T-helper 2 cell treated with Interferon-gamma antibody and Interleukin-4, amounts not matched to agents 5 μg/mL and 100 μg/mL, for 36 hours (primary cell): ENCODE results near the gene ARSA.

ENCODE experiments used
- DNase-seq: peaks from one replicate; pipeline ENCODE4 v3.0.0; 2021; ENCODE audit warnings: low spot score
- H3K27ac Mint-ChIP-seq: one replicate; pipeline ENCODE4 v1.8.0; 2021; ENCODE audit warnings: mild to moderate bottlenecking, mixed read lengths
- H3K27me3 Mint-ChIP-seq: one replicate; pipeline ENCODE4 v1.8.0; 2021; ENCODE audit warnings: low read depth, mixed read lengths
- H3K36me3 Mint-ChIP-seq: one replicate; pipeline ENCODE4 v1.8.0; 2021; ENCODE audit warnings: low read depth, mixed read lengths
- H3K4me1 Mint-ChIP-seq: one replicate; pipeline ENCODE4 v1.8.0; 2021; ENCODE audit warnings: low read depth, mixed read lengths
- H3K4me3 Mint-ChIP-seq: one replicate; pipeline ENCODE4 v1.8.0; 2022; ENCODE audit warnings: mild to moderate bottlenecking, moderate library complexity, mixed read lengths
- H3K9me3 Mint-ChIP-seq: one replicate; pipeline ENCODE4 v1.8.0; 2021; ENCODE audit warnings: mixed read lengths

ARSA gene

DNA sequence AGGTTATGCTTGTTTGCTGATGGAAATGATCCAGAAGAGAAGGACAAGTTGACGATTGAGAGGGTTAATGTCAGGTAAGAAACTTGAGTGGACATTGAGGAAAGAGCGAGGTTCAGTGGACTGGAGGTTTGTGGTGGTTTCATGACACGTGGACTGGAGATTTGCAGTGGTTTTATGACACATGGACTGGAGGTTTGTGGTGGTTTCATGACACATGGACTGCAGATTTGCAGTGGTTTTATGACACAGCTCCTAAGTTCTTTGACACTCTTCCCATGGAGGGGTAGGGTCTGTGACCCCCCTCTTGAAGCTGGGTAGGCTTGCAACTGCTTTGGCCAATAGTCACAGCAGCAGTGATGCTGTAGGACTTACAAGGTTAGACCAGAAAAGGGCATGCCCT is 32.8 kb downstream of the ARSA start:
- DNase-seq: no peak
- Mint-ChIP-seq H3K4me1 (no peaks in the 10 kb centered on the region), H3K4me3 (no peak overlapping the region), H3K27ac (no peak overlapping the region), H3K27me3 (peaks cover 20% of the 10 kb centered on the region), H3K9me3 (no peaks in the 10 kb centered on the region), H3K36me3 (no peaks in the 10 kb centered on the region)

DNA sequence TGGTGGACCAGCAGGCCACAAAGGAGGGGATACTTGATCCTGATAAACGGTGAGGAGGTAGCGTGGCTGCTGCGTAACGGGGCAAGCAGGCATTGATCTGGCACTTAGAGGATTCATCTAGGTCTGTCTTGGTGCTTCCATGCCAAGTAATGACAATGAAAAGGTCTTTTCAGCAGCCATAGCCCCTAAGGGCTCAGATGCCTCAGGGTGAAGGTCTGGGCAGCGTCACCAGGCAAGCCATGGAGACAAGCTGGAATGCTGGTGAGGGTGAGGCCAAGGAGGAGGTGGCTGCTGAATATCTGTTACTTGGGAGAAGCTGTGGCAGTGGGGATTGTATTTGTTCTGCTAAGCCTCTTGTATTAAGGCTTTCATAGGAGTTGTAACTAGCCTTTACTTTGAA is 40.5 kb downstream of the ARSA start:
- no peaks in the 10 kb centered on the region for H3K36me3 Mint-ChIP-seq
- H3K27ac Mint-ChIP-seq: no peak overlapping the region
- peaks cover 7% of the 10 kb centered on the region for H3K4me1 Mint-ChIP-seq
- H3K4me3 Mint-ChIP-seq: no peak overlapping the region
- no peak for DNase-seq
- H3K27me3 Mint-ChIP-seq: peaks cover 4% of the 10 kb centered on the region
- H3K9me3 Mint-ChIP-seq: no peaks in the 10 kb centered on the region

GRCh38 chr22:50586416-50586815 is 41.5 kb downstream of the ARSA start:
- peaks cover 9% of the 10 kb centered on the region for H3K4me1 Mint-ChIP-seq
- H3K9me3 Mint-ChIP-seq: no peaks in the 10 kb centered on the region
- peaks cover 4% of the 10 kb centered on the region for H3K27me3 Mint-ChIP-seq
- H3K36me3 Mint-ChIP-seq: no peaks in the 10 kb centered on the region
- H3K4me3 Mint-ChIP-seq: no peak overlapping the region
- DNase-seq: no peak
- H3K27ac Mint-ChIP-seq: no peak overlapping the region

- DNase-seq: no peak
- Mint-ChIP-seq H3K4me1 (peaks cover 11% of the 10 kb centered on the region), H3K36me3 (no peaks in the 10 kb centered on the region), H3K4me3 (no peak overlapping the region), H3K27me3 (peaks cover 4% of the 10 kb centered on the region), H3K9me3 (no peaks in the 10 kb centered on the region), H3K27ac (no peak overlapping the region)
Observed at GRCh38 chr22:50585781-50586180, 42.2 kb downstream of the ARSA start.

GRCh38 chr22:50585238-50585637 is 42.7 kb downstream of the ARSA start:
- H3K4me1 Mint-ChIP-seq: peaks cover 11% of the 10 kb centered on the region
- H3K27me3 Mint-ChIP-seq: peaks cover under 1% of the 10 kb centered on the region
- H3K36me3 Mint-ChIP-seq: peaks cover 5% of the 10 kb centered on the region
- H3K4me3 Mint-ChIP-seq: no peak overlapping the region
- no peak overlapping the region for H3K27ac Mint-ChIP-seq
- no peaks in the 10 kb centered on the region for H3K9me3 Mint-ChIP-seq
- no peak for DNase-seq

- H3K27ac Mint-ChIP-seq: no peak overlapping the region
- DNase-seq: no peak
- H3K4me3 Mint-ChIP-seq: peak overlapping the region; percentile 90
- peaks cover 11% of the 10 kb centered on the region for H3K36me3 Mint-ChIP-seq
- H3K4me1 Mint-ChIP-seq: peaks cover 11% of the 10 kb centered on the region
- H3K9me3 Mint-ChIP-seq: no peaks in the 10 kb centered on the region
- no peaks in the 10 kb centered on the region for H3K27me3 Mint-ChIP-seq
Observed at GRCh38 chr22:50584106-50585096, 43.6 kb downstream of the ARSA start.

DNA sequence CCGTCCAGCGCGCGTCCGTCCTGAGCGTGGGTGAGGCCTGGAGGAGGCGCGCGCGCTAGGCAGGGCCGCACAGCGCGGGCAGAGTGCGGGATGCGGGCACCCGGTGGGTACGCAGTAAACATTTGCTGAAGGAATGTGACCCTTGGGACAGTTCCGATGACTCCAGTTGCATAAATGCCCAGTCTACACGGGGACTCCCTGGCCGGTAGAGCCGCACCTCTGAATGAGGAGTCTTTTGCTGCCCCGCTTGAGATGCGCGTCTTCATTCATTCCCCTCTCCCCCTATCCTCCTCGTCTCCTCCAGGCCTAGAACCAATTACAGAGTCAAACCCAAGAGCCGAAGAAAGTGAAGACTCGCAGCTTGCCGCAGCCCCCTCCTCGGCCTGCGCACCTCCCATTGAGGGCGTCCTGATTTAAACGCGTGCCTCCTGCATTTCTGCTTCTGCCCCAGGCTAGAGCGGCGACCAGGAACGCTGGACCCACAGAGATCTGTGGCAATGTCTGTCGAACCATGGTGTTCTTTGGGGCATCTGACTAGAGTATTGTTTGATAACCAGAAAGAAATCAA is 44.6 kb downstream of the ARSA start:
- Mint-ChIP-seq H3K36me3 (peaks cover 14% of the 10 kb centered on the region), H3K27ac (peak overlapping the region; percentile 74)
- DNase-seq: no peak

GRCh38 chr22:50582493-50583293 is 45.3 kb downstream of the ARSA start, which contains the start of gene CHKB:
TSS of gene CHKB (minus strand) at chr22:50582849. CDS start at chr22:50582781, 68 bp downstream.
- Mint-ChIP-seq H3K36me3 (peaks cover 14% of the 10 kb centered on the region), H3K27ac (peak within 1 kb of the TSS; percentile 96)
- peak; percentile 100 for DNase-seq

More for the DNA sequence above, 44.6 kb downstream of the ARSA start:
- H3K27me3 Mint-ChIP-seq: no peaks in the 10 kb centered on the region
- H3K4me1 Mint-ChIP-seq: peaks cover 11% of the 10 kb centered on the region
- no peaks in the 10 kb centered on the region for H3K9me3 Mint-ChIP-seq
- peak overlapping the region; percentile 90 for H3K4me3 Mint-ChIP-seq

GRCh38 chr22:50581950-50582492 is 45.9 kb downstream of the ARSA start:
- Mint-ChIP-seq H3K27me3 (no peaks in the 10 kb centered on the region), H3K36me3 (peaks cover 19% of the 10 kb centered on the region), H3K4me1 (peaks cover 14% of the 10 kb centered on the region), H3K27ac (peak overlapping the region; percentile 96), H3K9me3 (no peaks in the 10 kb centered on the region), H3K4me3 (peak overlapping the region; percentile 87)
- no peak for DNase-seq

More at GRCh38 chr22:50582493-50583293, 45.3 kb downstream of the ARSA start, which contains the start of gene CHKB:
- Mint-ChIP-seq H3K27me3 (no peaks in the 10 kb centered on the region), H3K4me1 (peaks cover 11% of the 10 kb centered on the region), H3K4me3 (peak within 1 kb of the TSS; percentile 90), H3K9me3 (no peaks in the 10 kb centered on the region)

- Mint-ChIP-seq H3K27me3 (no peaks in the 10 kb centered on the region), H3K27ac (peak overlapping the region; percentile 76), H3K4me1 (peaks cover 14% of the 10 kb centered on the region), H3K4me3 (peak overlapping the region; percentile 86), H3K9me3 (no peaks in the 10 kb centered on the region), H3K36me3 (peaks cover 23% of the 10 kb centered on the region)
- DNase-seq: no peak
Observed at GRCh38 chr22:50581031-50581949, 46.7 kb downstream of the ARSA start.

DNA sequence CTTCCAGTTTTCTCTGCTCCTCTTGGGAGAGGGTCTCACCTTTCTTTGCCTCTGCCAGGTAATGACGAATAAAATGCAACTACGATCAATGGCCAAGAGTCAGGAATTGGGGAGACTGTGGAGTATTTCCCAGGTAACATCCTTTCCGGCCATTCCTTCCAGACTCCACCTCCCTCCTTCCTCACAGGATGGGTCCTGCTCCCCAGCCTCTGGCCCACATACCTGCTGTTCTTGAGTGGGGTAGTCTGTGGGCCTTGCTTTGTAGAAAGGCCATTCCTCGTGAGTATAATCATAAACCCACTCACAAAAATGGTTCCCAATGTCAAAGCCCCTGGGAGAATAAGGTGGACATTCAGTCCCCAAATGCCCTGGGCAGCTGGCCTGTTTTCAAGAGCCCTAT is 48.2 kb downstream of the ARSA start:
- Mint-ChIP-seq H3K4me1 (peaks cover 14% of the 10 kb centered on the region), H3K27ac (no peak overlapping the region), H3K9me3 (no peaks in the 10 kb centered on the region), H3K4me3 (no peak overlapping the region), H3K36me3 (peaks cover 23% of the 10 kb centered on the region), H3K27me3 (no peaks in the 10 kb centered on the region)
- DNase-seq: no peak

GRCh38 chr22:50578776-50579310 is 49.1 kb downstream of the ARSA start:
- Mint-ChIP-seq H3K4me3 (no peak overlapping the region), H3K4me1 (peaks cover 12% of the 10 kb centered on the region), H3K27me3 (no peaks in the 10 kb centered on the region), H3K9me3 (no peaks in the 10 kb centered on the region), H3K36me3 (peaks cover 27% of the 10 kb centered on the region), H3K27ac (no peak overlapping the region)
- DNase-seq: no peak
